Measurements from ENCODE around the gene STMN1.

STMN1 gene

GRCh38 chr1:25918615-25919014, 12.4 kb upstream of the STMN1 start:
- no peak for DNase-seq

- no peak for DNase-seq
Measured at GRCh38 chr1:25917996-25918395, 11.8 kb upstream of the STMN1 start.

- no peak for DNase-seq
Measured at GRCh38 chr1:25916460-25916859, 10.2 kb upstream of the STMN1 start.

GRCh38 chr1:25914074-25914995, 8.1 kb upstream of the STMN1 start:
- DNase-seq = no peak

GRCh38 chr1:25913206-25913605, 7.0 kb upstream of the STMN1 start:
- no peak for DNase-seq

- no peak for DNase-seq
Measured at GRCh38 chr1:25912076-25912831, 6.0 kb upstream of the STMN1 start.

- no peak for DNase-seq
Measured at GRCh38 chr1:25911162-25911561, 4.9 kb upstream of the STMN1 start.

GRCh38 chr1:25909040-25909439, 2.8 kb upstream of the STMN1 start:
- no peak for DNase-seq

GRCh38 chr1:25908161-25908560, 1.9 kb upstream of the STMN1 start:
- no peak for DNase-seq

GRCh38 chr1:25907601-25908000, 1.4 kb upstream of the STMN1 start:
- DNase-seq = no peak

- peak; percentile 27 to 40 for DNase-seq
Measured at GRCh38 chr1:25906644-25907300, 553 bp upstream of the STMN1 start.

GRCh38 chr1:25904943-25905679, 1.1 kb downstream of the STMN1 start:
- DNase-seq = peak; percentile 90 to 91

- DNase-seq = no peak
Measured at GRCh38 chr1:25903986-25904385, 2.2 kb downstream of the STMN1 start.

GRCh38 chr1:25902462-25902861, 3.8 kb downstream of the STMN1 start:
- DNase-seq = no peak

- DNase-seq = no peak
Measured at GRCh38 chr1:25900219-25900618, 6.0 kb downstream of the STMN1 start.

GRCh38 chr1:25899792-25900191, 6.4 kb downstream of the STMN1 start:
- no peak for DNase-seq

- DNase-seq = no peak
Measured at GRCh38 chr1:25898223-25899015, 7.8 kb downstream of the STMN1 start.

GRCh38 chr1:25897754-25898153, 8.5 kb downstream of the STMN1 start:
- no peak for DNase-seq

- DNase-seq = no peak
Measured at GRCh38 chr1:25896266-25896665, 10.0 kb downstream of the STMN1 start.

- DNase-seq = peak; percentile 86
Measured at GRCh38 chr1:25895365-25895990, 10.7 kb downstream of the STMN1 start.

- no peak for DNase-seq
Measured at GRCh38 chr1:25893116-25893515, 13.1 kb downstream of the STMN1 start.

Measured in activated CD4-positive, alpha-beta T cell treated with anti-CD3 and anti-CD28 coated beads, Interleukin-2, amount 50 U/mL, for 4 hours (primary cell).